ENCODE results near the gene NPDC1.
A peak's percentile ranks its signal among the peaks of the same experiment; 100 is the strongest.

The NPDC1 gene

GRCh38 chr9:136994180-136994887 is 51.6 kb downstream of the NPDC1 start:
- DNase-seq (ENCODE audit: low spot score) = no peak

- DNase-seq (ENCODE audit: low spot score) = no peak
Measured at GRCh38 chr9:136992819-136993369, 53.1 kb downstream of the NPDC1 start.

- DNase-seq (ENCODE audit: low spot score) = peak; percentile 99
Measured at GRCh38 chr9:136991993-136992818, 53.8 kb downstream of the NPDC1 start, which contains the start of gene PAXX. PAXX (plus strand) TSS chr9:136992422; CDS start chr9:136992444, 22 bp downstream.

GRCh38 chr9:136990242-136990911 is 55.6 kb downstream of the NPDC1 start:
- no peak for DNase-seq (ENCODE audit: low spot score)

Measured in HuH-7 (cell line).